Measurements from ENCODE around the gene VIL1.

The VIL1 gene

GRCh38 chr2:218432676-218433365 is 13.9 kb downstream of the VIL1 start:
- Histone ChIP-seq H3K9ac (ENCODE audit: insufficient read length) (no peak overlapping the region), H3K4me3 (no peak overlapping the region), H3K27ac (no peak overlapping the region), H3K36me3 (ENCODE audit: insufficient read depth, low read length) (no peaks in the 10 kb centered on the region), H3K9me3 (ENCODE audit: low read depth, low read length) (no peaks in the 10 kb centered on the region)
- TF ChIP-seq FOXP2 (optimal IDR thresholded peaks at IDR 0.05; ENCODE audit: control extremely low read depth, extremely low read length, insufficient read depth) (no peak), POLR2AphosphoS5 (IDR thresholded peaks at IDR 0.05; ENCODE audit: borderline replicate concordance, low read depth, low read length) (no peak), EZH2 (IDR thresholded peaks at IDR 0.05) (no peak)
- DNase-seq (ENCODE audit: low read depth, low spot score) = no peak

- no peaks in the 10 kb centered on the region for H3K36me3 ChIP-seq (ENCODE audit: insufficient read depth, low read length)
- H3K27ac ChIP-seq = no peak overlapping the region
These were observed 15.5 kb downstream of the VIL1 start for GRCh38 chr2:218434456-218434855.

GRCh38 chr2:218435003-218435982 is 16.4 kb downstream of the VIL1 start:
- Histone ChIP-seq H3K9ac (ENCODE audit: insufficient read length) (no peak overlapping the region), H3K9me3 (ENCODE audit: low read depth, low read length) (no peaks in the 10 kb centered on the region), H3K27ac (no peak overlapping the region), H3K36me3 (ENCODE audit: insufficient read depth, low read length) (no peaks in the 10 kb centered on the region), H3K4me3 (no peak overlapping the region)
- no peak for DNase-seq (ENCODE audit: low read depth, low spot score)
- TF ChIP-seq EZH2 (IDR thresholded peaks at IDR 0.05) (no peak), POLR2AphosphoS5 (IDR thresholded peaks at IDR 0.05; ENCODE audit: borderline replicate concordance, low read depth, low read length) (no peak)

More at GRCh38 chr2:218434456-218434855, 15.5 kb downstream of the VIL1 start:
- H3K9me3 ChIP-seq (ENCODE audit: low read depth, low read length) = no peaks in the 10 kb centered on the region
- no peak overlapping the region for H3K4me3 ChIP-seq
- DNase-seq (ENCODE audit: low read depth, low spot score) = no peak
- H3K9ac ChIP-seq (ENCODE audit: insufficient read length) = no peak overlapping the region
- TF ChIP-seq FOXP2 (optimal IDR thresholded peaks at IDR 0.05; ENCODE audit: control extremely low read depth, extremely low read length, insufficient read depth) = no peak
- no peak for TF ChIP-seq POLR2AphosphoS5 (IDR thresholded peaks at IDR 0.05; ENCODE audit: borderline replicate concordance, low read depth, low read length)
- no peak for TF ChIP-seq EZH2 (IDR thresholded peaks at IDR 0.05)

- TF ChIP-seq POLR2AphosphoS5 (IDR thresholded peaks at IDR 0.05; ENCODE audit: borderline replicate concordance, low read depth, low read length) (no peak), EZH2 (IDR thresholded peaks at IDR 0.05) (no peak), FOXP2 (optimal IDR thresholded peaks at IDR 0.05; ENCODE audit: control extremely low read depth, extremely low read length, insufficient read depth) (no peak)
- H3K36me3 ChIP-seq (ENCODE audit: insufficient read depth, low read length) = no peaks in the 10 kb centered on the region
- H3K9me3 ChIP-seq (ENCODE audit: low read depth, low read length) = no peaks in the 10 kb centered on the region
- no peak overlapping the region for H3K9ac ChIP-seq (ENCODE audit: insufficient read length)
- H3K27ac ChIP-seq = no peak overlapping the region
- no peak overlapping the region for H3K4me3 ChIP-seq
- DNase-seq (ENCODE audit: low read depth, low spot score) = no peak
These were observed 18.1 kb downstream of the VIL1 start for GRCh38 chr2:218436992-218437391.

- Histone ChIP-seq H3K27ac (no peak overlapping the region), H3K9me3 (ENCODE audit: low read depth, low read length) (no peaks in the 10 kb centered on the region), H3K36me3 (ENCODE audit: insufficient read depth, low read length) (no peaks in the 10 kb centered on the region), H3K4me3 (no peak overlapping the region), H3K9ac (ENCODE audit: insufficient read length) (no peak overlapping the region)
- DNase-seq (ENCODE audit: low read depth, low spot score) = no peak
- TF ChIP-seq POLR2AphosphoS5 (IDR thresholded peaks at IDR 0.05; ENCODE audit: borderline replicate concordance, low read depth, low read length) (no peak), EZH2 (IDR thresholded peaks at IDR 0.05) (no peak), FOXP2 (optimal IDR thresholded peaks at IDR 0.05; ENCODE audit: control extremely low read depth, extremely low read length, insufficient read depth) (no peak)
These were observed 19.0 kb downstream of the VIL1 start for GRCh38 chr2:218437969-218438368.

GRCh38 chr2:218438596-218438995 is 19.7 kb downstream of the VIL1 start:
- no peak overlapping the region for H3K9ac ChIP-seq (ENCODE audit: insufficient read length)
- TF ChIP-seq EZH2 (IDR thresholded peaks at IDR 0.05) = no peak
- no peak for TF ChIP-seq FOXP2 (optimal IDR thresholded peaks at IDR 0.05; ENCODE audit: control extremely low read depth, extremely low read length, insufficient read depth)
- TF ChIP-seq POLR2AphosphoS5 (IDR thresholded peaks at IDR 0.05; ENCODE audit: borderline replicate concordance, low read depth, low read length) = no peak
- H3K9me3 ChIP-seq (ENCODE audit: low read depth, low read length) = no peaks in the 10 kb centered on the region
- DNase-seq (ENCODE audit: low read depth, low spot score) = no peak
- H3K36me3 ChIP-seq (ENCODE audit: insufficient read depth, low read length) = no peaks in the 10 kb centered on the region
- no peak overlapping the region for H3K4me3 ChIP-seq
- H3K27ac ChIP-seq = no peak overlapping the region

- DNase-seq (ENCODE audit: low read depth, low spot score) = no peak
- Histone ChIP-seq H3K9ac (ENCODE audit: insufficient read length) (no peak overlapping the region), H3K4me3 (no peak overlapping the region), H3K27ac (no peak overlapping the region), H3K36me3 (ENCODE audit: insufficient read depth, low read length) (peaks cover 11% of the 10 kb centered on the region; the same call in 1 of the 2 replicates), H3K9me3 (ENCODE audit: low read depth, low read length) (no peaks in the 10 kb centered on the region)
- no peak for TF ChIP-seq EZH2 (IDR thresholded peaks at IDR 0.05)
- no peak for TF ChIP-seq FOXP2 (optimal IDR thresholded peaks at IDR 0.05; ENCODE audit: control extremely low read depth, extremely low read length, insufficient read depth)
- TF ChIP-seq POLR2AphosphoS5 (IDR thresholded peaks at IDR 0.05; ENCODE audit: borderline replicate concordance, low read depth, low read length) = no peak
These were observed 25.9 kb downstream of the VIL1 start for GRCh38 chr2:218444692-218445357.

- Histone ChIP-seq H3K9ac (ENCODE audit: insufficient read length) (no peak overlapping the region), H3K36me3 (ENCODE audit: insufficient read depth, low read length) (peaks cover 13% of the 10 kb centered on the region; the same call in 1 of the 2 replicates), H3K27ac (no peak overlapping the region), H3K9me3 (ENCODE audit: low read depth, low read length) (no peaks in the 10 kb centered on the region), H3K4me3 (no peak overlapping the region)
- DNase-seq (ENCODE audit: low read depth, low spot score) = no peak
- TF ChIP-seq FOXP2 (optimal IDR thresholded peaks at IDR 0.05; ENCODE audit: control extremely low read depth, extremely low read length, insufficient read depth) = no peak
These were observed 26.7 kb downstream of the VIL1 start for GRCh38 chr2:218445602-218446001.

Measured in SK-N-MC (cell line).